Fibroblast of villous mesenchyme (primary cell): Measurements from ENCODE around the gene IFI16. TPM values are rescaled to one million over a fixed set of nuclear protein-coding genes. Genes with fewer than 3 reads are reported as not detected.
"Not testable (repeated sequence)": the region's sequence is repeated elsewhere in the genome, so short reads cannot be mapped to it uniquely, and the experiment has no call there.

ENCODE experiments used
- DNase-seq: peaks from one replicate; pipeline ENCODE4 v3.0.0-alpha.2; 2010; ENCODE audit warnings: low read depth
- H3K4me3 ChIP-seq: 2 replicates; pipeline ENCODE4 v1.5.1; 2011; ENCODE audit warnings: low read depth, mild to moderate bottlenecking, low read length
- CTCF ChIP-seq: IDR thresholded peaks from 2 replicates; pipeline ENCODE4 v1.5.1; 2012; ENCODE audit warnings: low read depth, mild to moderate bottlenecking, low read length; ENCODE audit not compliant: insufficient read depth
- total RNA-seq: library from RNA; depleted of rRNA; stranded (reverse); fragments of >200 nt; gene quantifications from 2 replicates; pipeline ENCODE4 v1.2.3, GENCODE V29; 2012

The IFI16 gene
- total RNA-seq, 1 donor: 60.5 TPM

GRCh38 chr1:159012495-159012894 is 2.8 kb downstream of the IFI16 start:
- TF ChIP-seq CTCF: no peak
- H3K4me3 ChIP-seq: peak overlapping the region; percentile 87
- DNase-seq: peak; percentile 30

GRCh38 chr1:159014003-159014571 is 4.4 kb downstream of the IFI16 start:
- TF ChIP-seq CTCF: no peak
- no peak for DNase-seq

GRCh38 chr1:159014851-159015250 is 5.1 kb downstream of the IFI16 start:
- no peak for DNase-seq
- no peak overlapping the region for H3K4me3 ChIP-seq
- no peak for TF ChIP-seq CTCF

More at GRCh38 chr1:159014003-159014571, 4.4 kb downstream of the IFI16 start:
- H3K4me3 ChIP-seq: no peak overlapping the region

- TF ChIP-seq CTCF: no peak
- peak; percentile 92 for DNase-seq
- H3K4me3 ChIP-seq: no peak overlapping the region
Measured at GRCh38 chr1:159015440-159015909, 5.8 kb downstream of the IFI16 start.

GRCh38 chr1:159023723-159024122 is 14.0 kb downstream of the IFI16 start:
- no peak for DNase-seq
- no peak for TF ChIP-seq CTCF
- H3K4me3 ChIP-seq: no peak overlapping the region

GRCh38 chr1:159025043-159025442 is 15.3 kb downstream of the IFI16 start:
- DNase-seq: no peak
- TF ChIP-seq CTCF: no peak
- H3K4me3 ChIP-seq: no peak overlapping the region

- not testable (repeated sequence) for DNase-seq, H3K4me3 ChIP-seq
Measured at GRCh38 chr1:159026841-159027240, 17.1 kb downstream of the IFI16 start.
